Vagina (tissue), 2 donors: ENCODE measurements around the gene ZMIZ1.

ENCODE experiments used
- POLR2A ChIP-seq, 2 donors: fragments of 450-650 bp; IDR thresholded peaks; one replicate each; pipeline ENCODE4 v1.6.1; 2017; ENCODE audit warnings: antibody characterized with exemption in 2 of 2, mild to moderate bottlenecking in 2 of 2, moderate library complexity in 2 of 2
- TF ChIP-seq, protein P1 (sequence below), 3 experiments: fragments of 450-650 bp in 2 of 3; fragments of 200-600 bp in 1 of 3; sonication (generic) in 1 of 3; IDR thresholded peaks; one replicate each; pipeline ENCODE4 v1.5.1; 2017 to 2019; ENCODE audit warnings: antibody characterized with exemption in 3 of 3, mild to moderate bottlenecking in 2 of 3, moderate library complexity in 2 of 3

- TF ChIP-seq, protein P1, sequence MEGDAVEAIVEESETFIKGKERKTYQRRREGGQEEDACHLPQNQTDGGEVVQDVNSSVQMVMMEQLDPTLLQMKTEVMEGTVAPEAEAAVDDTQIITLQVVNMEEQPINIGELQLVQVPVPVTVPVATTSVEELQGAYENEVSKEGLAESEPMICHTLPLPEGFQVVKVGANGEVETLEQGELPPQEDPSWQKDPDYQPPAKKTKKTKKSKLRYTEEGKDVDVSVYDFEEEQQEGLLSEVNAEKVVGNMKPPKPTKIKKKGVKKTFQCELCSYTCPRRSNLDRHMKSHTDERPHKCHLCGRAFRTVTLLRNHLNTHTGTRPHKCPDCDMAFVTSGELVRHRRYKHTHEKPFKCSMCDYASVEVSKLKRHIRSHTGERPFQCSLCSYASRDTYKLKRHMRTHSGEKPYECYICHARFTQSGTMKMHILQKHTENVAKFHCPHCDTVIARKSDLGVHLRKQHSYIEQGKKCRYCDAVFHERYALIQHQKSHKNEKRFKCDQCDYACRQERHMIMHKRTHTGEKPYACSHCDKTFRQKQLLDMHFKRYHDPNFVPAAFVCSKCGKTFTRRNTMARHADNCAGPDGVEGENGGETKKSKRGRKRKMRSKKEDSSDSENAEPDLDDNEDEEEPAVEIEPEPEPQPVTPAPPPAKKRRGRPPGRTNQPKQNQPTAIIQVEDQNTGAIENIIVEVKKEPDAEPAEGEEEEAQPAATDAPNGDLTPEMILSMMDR (IDR thresholded peaks at IDR 0.05): no peak
- TF ChIP-seq POLR2A (IDR thresholded peaks at IDR 0.05): no peak
These were observed 38.1 kb upstream of the ZMIZ1 start for GRCh38 chr10:79030705-79031104.
